Stimulated activated CD8-positive, alpha-beta memory T cell treated with anti-CD3 and anti-CD28 coated beads, Interleukin-4, amount 100 ng/mL, for 1 hour (primary cell): ENCODE measurements around the gene MEGF6.
"Not testable (repeated sequence)": the region's sequence is repeated elsewhere in the genome, so short reads cannot be mapped to it uniquely, and the experiment has no call there.

ENCODE experiments used
- DNase-seq, 2 donors: peaks; one replicate each; pipeline ENCODE4 v3.0.0-alpha.2; 2020; ENCODE audit warnings: low read depth in 2 of 2, low spot score in 1 of 2

The MEGF6 gene

DNA sequence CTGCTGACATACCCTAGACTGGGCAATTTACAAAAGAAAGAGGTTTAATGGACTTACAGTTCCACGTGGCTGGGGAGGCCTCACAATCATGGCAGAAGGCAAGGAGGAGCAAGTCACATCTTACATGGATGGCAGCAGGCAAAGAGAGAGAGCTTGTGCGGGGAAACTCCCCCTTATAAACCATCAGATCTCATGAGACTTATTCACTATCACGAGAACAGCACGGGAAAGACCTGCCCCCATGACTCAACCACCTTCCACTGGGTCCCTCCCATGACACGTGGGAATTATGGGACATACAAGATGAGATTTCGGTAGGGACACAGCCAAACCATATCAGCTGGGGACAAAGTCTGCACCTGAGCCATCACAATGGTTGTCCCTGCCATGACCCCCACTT lies 35.8 kb downstream of the MEGF6 start:
- DNase-seq = not testable (repeated sequence)

DNA sequence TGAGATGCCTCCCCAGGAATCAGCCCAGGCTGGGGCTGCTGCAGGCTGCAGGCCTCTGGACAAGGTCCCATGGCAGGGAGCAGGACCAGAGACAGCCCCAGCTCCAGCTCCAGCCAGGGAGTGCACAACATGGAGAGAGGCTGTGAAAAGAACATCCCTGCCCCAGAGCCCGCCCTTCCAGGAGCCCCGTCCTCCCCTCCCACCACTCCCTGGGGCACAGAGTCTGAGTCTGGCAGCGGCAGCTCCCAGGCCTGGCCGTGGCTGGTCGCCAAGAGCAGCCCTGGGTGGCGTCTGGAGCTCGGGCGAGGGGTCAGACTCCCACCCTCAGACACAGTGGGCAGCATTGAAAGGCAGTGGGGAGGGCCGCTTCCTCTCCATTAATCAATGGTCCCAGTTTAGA lies 37.8 kb downstream of the MEGF6 start:
- DNase-seq = no peak

DNA sequence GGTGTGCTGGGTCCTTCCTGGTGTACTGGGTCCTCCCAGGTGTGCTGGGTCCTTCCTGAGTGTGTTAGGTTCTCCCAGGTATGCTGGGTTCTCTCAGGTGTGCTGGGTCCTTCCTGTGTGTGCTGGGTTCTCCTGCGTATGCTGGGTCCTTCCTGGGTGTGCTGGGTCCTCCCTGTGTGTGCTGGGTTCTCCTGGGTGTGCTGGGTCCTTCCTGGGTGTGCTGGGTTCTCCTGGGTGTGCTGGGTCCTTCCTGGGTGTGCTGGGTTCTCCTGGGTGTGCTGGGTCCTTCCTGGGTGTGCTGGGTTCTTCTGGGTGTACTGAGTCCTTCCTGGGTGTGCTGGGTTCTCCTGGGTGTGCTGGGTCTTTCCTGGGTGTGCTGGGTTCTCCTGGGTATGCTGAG lies 38.7 kb downstream of the MEGF6 start:
- DNase-seq = not testable (repeated sequence)

DNA sequence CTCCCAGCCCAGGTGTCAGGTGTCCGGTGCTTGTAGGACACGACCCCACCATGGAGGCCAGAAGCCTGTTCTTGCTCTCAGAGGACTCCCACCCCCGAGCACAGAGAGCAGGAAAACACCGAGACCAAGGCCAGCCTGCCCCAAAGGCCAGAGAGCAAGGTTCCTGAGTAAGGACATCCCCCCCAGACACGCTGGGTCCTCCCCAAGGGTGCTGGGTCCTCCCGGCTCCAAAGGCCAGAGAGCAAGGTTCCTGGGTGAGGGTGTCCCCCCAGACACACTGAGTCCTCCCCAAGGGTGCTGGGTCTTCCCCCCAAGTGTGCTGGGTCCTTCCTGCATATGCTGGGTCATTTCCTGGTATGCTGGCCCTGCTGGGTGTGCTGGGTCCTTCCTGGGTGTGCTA lies 40.0 kb downstream of the MEGF6 start:
- no peak for DNase-seq

DNA sequence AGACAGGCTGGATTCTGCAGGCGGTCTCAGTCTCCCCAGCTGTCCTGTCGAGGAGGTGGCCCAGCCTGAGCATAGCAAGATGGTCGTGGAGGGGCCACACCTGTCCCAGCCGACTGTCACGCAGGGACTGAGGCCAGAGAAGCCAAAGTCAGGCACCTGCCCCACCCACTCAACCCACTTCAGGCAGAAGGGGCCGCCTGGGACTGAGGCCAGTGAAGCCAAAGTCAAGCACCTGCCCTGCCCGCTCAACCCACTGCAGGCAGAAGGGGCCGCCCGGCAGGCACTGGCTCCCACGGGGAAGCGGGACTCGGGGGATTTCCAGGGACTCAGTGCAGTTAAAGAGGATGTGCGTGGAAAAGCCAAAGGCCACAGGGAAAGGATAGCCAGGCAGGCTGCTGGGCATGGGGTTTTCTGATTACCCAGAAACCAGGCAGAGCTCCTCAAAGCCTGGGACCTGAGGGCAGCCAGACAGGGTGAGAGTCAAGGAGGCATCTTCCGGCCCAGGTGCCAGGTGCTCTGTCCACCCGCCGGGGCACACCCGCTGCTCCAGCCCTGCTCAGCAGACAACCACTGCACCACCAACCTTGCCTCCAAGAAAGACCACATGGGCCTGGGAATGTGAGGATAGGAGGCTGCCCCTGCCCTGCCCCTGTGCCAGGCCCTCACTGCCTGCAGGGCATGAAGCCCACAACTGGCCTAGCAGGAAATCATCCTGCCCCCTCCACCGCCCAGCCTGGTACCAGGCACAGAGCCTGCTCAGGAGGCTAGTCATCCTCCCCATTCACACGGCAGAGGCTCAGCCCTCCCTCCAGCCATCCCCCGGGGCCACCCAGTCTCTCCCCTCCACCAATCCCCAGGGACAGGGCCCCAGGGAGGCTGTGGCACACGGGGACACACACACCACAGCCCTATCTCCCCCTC lies 41.0 kb downstream of the MEGF6 start:
- DNase-seq = no peak

DNA sequence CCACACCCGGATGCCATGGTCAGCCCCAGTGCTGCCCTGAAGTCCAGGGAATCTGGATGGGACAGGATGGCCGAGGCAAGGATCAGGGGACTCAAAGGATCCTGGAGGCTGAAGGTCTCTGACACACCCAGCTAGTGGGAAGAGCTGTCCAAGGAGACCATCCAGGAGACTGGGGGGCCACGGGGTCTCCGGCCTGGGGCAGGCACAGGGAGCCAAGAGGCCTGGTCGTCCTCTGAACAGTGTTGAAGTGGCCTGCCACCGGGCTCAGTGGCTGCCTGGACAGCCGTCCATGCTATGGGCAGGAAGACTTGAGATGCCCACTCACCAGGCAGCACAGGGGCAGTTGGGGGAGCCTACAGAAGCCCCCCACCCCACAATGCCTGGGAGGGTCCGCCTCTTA lies 41.9 kb downstream of the MEGF6 start:
- DNase-seq = no peak

DNA sequence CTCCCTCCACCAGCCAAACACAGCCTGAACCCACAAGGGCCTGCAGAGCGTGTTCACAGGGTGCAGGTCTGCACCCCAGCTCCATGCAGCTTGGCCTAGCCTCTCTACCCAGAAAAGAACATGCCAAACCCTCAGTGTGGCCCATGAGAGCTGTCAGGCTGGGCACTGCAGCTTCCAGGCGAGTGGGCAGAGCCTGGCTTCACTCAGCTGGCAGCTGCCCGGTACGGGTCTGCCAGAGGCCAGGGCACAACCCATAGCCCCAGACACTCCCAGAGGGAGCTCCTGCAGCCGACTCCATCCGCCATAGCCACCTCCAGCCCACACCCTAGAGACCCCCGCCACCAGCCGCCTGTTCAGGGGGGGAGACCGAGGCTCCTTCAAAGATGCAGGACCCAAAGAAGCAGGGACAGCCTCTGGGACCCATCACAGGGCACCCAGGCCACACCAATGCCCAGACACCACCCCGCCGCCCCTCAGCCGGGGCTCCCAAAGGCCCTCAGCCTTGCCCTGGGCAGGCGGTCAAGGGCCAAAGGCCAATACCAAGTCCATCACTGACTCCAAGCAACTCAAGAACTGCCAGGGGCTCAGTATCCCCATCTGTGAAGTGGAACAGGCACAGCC lies 42.4 kb downstream of the MEGF6 start:
- no peak for DNase-seq

DNA sequence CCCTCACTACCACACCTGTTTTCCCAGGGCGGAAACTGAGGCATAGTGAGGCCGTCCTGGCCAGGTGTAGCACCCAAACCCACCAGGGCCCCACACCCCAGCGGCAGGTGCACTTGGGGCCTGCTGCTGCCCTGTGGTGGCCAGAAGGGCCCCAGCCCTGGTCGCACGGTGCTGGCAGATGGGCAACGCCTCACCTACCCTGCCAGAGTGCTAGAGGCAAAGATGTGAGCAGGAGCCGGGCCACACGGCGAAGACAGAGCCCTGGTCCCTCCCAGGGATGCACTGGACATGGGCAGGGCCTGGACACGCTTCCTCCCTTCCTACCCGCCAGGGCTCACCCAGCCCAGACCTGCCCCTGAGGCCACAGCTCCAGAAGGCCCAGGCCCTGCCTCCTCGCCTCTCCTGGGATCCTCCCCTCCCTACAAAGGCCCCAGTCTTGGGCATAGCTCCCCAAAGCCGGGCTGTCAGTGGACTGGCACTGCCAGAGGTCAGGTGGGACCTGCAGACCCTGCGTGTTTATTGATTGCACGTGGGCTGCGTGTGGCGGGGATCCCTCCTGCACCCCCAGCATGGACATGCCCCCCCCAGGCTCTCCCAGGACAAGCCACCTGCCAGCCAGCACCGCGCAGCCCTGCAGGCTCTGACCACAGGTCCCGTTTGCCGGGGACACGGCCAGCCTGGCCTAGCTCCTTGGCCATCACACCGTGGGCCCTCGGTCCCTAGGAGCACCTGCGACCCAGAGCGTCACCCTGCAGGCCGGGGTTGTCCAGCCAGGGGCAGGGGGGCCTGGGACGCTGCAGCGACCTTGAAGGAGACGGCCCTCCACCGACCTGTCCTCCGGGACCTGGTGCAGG lies 44.1 kb downstream of the MEGF6 start:
- DNase-seq = no peak

DNA sequence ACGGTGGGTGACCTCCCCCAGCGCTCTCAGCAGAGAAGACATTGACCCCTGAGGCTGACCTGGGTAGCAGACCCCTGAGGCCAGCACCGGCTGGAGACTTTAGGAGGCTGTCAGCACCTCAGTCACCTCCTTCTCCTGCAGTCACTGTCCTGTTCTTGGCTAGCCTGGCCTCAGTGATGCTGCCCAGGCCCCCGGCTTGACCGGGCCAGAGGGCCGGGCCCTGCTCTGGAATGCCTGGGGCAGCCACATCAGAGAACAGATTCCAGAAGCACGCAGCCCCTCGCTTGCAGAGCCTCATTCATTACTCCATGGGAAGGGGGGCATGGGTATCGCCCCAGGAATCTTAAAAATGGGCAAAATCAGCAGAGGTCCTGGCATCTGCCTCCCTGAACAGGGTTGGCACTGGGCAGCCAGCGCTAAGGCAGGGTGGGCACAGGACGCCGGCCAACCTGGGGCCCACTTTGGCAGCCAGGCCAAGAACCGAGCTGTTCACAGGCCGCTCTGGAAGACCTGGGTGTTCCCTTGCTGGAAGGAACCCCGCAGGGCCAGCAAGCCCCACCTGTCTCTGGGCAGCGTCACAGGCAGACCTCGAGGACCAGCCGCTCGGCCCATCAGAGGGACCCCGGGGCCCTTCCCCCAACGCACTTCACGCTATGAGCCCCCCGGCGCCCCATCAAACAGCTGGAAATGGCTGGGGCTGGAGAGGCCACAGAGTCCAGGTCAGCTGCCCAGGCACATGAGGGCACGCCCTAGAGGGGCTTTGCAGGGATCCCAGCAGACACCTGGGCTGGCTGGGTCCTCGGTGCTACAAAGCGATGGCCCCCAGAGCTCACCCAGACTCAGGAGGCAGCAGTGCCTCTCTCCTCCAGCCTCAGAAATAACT lies 45.1 kb downstream of the MEGF6 start:
- no peak for DNase-seq

DNA sequence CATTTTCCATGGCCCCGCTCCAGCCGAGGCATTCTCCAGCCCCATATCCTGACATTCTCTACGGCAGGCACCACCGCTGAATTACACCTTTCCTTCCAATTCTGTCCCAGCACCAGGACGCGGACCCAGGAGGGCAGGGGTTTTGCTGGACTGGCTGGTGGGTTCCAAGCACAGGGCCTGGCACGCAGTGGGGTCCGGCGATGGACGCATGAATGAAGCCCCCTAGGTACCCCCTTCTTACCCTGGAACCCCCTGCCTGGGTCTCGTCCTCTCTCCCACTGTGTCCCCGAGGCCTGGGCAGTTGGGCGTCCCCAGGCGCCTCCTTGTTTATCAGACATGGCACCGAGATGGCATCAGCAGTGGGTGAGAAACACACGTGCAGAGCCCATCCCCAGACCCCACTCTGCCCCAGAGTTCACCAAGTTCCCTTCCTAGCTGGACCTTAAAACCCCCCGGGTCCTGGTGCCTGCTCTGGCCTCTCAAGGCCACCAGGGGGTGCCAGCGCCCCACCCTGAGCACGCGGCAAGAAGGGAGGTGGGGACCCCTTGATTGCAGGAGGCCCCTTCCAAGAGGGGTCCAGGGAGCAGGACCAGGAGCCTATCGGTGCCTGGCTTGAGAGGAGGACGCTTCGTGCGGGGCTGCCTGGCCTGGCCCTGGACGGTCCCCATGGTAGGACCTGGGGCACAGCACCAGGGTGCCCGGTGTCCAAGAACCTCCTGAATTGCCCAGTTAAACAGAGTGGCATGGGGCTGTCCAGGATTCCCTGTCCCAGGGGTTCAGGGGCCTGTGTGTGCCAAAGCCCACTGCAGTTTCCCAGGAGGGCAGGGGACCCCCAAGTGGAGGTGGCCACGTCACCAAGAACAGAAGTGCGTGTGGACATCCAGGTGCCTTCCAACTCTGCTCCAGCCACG lies 46.1 kb downstream of the MEGF6 start:
- no peak for DNase-seq

DNA sequence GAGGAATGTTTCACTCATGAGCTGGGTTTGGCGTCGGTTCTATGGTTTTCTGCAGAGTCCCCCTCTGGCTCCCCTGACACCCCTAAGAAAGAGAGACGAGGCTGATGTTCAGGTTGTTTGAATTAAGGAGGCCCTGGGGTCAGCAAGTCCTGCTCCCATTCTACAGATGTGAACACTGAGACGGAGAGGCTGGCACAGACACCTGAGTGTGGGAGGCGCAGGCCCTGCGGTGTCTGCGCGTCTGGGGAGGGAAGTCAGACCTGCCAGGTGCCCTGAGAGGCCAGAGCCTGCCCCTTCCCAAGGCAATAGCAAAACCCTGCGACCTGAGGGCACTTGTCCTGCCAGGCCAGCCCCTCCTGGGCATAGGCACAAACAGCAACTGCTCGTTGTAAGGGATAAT lies 47.7 kb downstream of the MEGF6 start:
- DNase-seq = no peak

DNA sequence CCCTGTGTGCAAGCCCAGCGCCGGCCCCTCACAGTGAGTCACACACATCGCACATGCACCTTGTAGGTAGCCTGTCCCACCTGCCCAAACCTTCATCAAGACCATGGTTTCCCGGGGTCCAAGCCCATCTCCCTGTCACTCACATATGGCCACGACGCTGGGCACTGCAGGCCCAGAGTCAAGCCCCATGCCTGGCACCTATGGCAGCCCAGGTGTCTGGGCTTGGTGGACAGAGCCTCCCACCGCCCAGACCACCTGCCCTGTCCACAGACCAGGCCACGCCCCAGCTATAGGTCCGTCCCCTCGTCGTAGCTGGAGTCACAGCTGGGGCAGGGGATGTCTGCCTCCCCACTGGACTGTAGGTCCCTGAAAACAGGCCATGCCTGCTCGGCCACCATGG lies 48.2 kb downstream of the MEGF6 start:
- no peak for DNase-seq

DNA sequence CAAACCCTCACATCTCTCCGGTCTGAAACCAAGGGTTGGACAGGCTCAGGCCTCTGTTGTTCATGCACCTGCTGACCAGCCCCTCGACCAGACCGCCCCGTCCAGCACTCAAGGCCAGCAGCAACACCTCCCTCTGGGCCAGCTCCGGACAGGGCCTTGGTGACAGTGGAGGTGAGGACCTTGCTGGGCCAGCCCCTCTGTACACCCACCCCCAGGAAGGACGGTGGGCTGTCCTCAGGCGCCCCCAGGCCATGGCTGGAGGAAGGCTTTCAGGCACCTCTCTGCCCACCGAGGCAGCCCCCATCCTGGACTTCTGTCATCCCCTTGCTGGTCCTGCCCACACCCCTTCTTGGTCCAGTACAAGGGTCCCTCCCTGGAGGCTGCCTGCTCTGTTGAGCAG lies 48.6 kb downstream of the MEGF6 start:
- DNase-seq = no peak

DNA sequence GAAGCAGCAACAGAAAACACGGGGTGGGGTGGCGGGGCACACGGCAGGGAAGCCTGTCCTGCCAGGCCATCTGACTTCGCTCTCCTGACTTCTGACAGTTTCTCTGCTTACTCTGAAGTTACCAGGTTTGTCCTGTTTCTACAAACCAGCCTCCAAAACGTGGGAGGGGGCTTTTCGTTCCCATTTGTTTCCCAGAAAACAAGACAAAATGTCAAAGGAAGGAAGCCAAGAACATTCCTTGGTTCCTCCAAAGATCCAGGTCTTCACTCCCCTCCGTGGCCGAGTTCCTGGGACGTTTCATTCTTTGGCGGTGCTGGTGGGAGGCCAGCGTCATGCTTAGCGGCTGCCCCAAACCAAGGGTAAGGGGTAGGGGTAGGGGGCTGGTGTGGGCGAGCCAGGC lies 49.6 kb downstream of the MEGF6 start:
- no peak for DNase-seq

DNA sequence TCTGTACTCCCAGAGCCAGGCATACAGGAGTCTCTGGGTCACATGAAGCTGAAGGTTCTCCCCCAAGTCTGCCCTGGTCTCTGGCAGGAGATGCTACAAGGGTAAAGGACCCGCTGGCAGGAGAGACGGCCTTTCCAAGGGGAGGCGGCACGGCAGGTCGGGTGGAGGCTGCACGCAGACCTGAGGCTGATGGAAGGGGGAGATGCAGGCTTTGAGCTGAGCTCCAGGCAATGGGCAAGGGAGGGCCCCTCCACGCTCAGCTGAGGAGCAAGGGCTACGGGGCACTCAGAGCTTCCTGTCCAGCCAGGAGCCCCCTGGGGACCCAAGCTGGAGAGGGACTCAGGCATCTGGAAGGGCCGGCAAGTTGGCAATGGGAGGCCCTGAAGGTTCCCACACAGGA lies 50.3 kb downstream of the MEGF6 start:
- DNase-seq = no peak

DNA sequence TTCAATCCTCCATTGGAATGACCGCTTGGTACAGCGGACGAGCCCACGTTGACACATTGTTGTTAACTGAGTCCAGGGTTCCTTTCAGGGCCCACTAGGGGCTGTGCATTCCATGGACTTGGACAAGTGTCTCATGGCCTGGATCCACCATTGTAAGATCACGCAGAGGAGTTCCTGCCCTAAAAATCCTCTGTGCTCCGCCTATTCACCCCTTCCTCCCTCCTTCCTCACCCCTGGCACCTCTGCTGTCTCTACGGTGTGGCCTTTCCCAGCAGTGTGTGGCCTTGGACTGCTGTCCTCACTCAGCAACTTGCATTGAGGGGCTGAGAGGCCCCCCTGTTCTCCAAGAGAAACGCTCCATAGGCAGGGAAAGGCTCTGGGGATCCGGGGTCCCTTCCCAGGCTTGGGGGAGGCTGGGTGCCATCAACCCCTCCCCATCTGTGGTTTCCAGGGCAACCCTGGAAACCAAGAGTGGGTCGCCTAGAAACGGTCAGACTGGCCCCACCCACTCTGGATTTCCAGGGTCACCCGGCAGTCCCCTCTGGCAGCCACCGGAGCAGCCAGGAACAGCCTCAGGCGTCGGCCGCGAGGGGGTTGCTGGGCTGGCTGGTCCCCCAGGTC lies 50.9 kb downstream of the MEGF6 start:
- no peak for DNase-seq

DNA sequence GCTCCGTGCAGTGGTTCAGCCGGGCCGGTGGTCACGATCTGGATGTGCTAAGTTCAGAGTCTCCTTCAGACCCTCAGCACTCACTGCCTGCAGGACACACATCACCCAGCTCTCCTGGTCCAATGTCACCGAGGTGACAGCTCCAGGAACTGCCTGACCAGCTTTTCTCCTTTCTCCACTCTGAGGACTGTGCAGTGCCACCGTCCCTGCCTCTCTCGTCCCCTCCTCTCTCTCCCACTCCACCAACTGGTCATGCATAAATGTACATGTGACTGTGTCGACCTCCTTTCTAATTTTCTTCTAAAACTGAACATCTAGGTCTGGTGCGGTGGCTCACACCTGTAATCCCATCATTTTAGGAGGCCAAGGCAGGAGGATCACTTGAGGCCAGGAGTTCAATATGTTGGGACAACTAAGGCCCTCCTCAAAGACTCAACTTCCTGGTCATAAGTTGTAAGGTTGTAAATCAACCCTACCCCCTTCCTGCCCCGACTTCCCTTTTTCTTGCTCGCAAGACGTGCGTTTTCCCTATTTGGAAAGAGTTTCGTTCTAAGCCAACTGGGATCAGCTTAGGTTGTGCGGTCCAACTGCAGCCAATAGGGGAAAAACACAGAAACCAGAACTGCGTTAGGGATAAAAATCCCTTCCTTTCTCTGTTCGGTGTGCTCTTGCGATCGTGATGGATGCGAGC lies 53.1 kb downstream of the MEGF6 start:
- DNase-seq = no peak

DNA sequence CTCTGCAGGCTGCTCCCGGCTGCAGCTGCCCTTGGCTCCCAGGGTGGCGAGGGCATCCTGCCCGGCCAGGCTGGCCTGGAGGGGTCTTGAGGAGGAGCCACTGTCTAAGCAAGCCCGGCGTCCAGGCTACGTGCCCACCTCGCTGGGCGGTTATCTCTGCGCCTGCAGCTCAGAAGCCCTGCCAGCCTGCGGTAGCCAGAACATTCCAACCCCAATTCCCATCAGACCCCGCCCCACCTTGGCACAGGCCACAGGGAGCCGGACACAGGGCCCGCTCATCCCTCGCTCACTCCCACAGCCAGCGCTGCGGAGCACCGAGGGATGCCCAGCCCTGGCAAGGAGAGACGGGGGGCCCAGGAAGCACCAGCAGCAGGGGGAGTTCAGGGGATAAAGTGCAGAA lies 53.9 kb downstream of the MEGF6 start:
- no peak for DNase-seq

DNA sequence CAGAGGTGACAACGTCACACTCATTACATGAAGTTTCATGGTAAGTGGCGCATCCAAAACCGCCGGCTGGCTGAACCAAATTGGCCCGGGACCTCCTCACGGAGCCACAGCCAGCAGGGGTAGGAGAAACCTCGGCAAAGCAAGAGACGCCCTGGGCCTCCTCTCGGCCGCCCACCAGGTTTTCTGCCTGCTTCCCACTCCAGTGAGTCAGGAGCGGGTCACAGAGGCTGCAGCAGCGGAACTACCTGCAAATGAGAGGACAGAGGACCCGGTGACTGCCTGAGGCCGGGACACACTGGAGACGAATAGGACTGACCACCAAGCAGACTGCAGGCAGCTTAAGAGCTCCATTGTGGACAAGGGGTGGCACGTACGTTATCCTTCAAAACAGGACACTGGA lies 55.0 kb downstream of the MEGF6 start:
- DNase-seq = no peak
